Stomach (tissue), 4 donors: Measurements from ENCODE around the gene SNX27.

ENCODE experiments used
- CTCF ChIP-seq, 7 experiments: fragments of 450-650 bp in 4 of 7; fragments of 200-600 bp in 3 of 7; sonication (generic) in 3 of 7; IDR thresholded peaks; one replicate each; pipeline ENCODE4 v1.5.1; 2016 to 2019; ENCODE audit warnings: antibody characterized with exemption in 7 of 7, control low read depth in 2 of 7, mild to moderate bottlenecking in 1 of 7
- EP300 ChIP-seq: sonication (generic); formaldehyde crosslinking; IDR thresholded peaks from one replicate; pipeline ENCODE4 v1.6.1; 2017; ENCODE audit warnings: antibody characterized with exemption
- POLR2A ChIP-seq, 4 donors: fragments of 450-650 bp; IDR thresholded peaks; one replicate each; pipeline ENCODE4 v1.6.1; 2016; ENCODE audit warnings: antibody characterized with exemption in 4 of 4, control low read depth in 2 of 4, mild to moderate bottlenecking in 1 of 4, moderate library complexity in 1 of 4
- POLR2AphosphoS5 ChIP-seq, 3 donors: sonication (generic); formaldehyde crosslinking; IDR thresholded peaks; one replicate each; pipeline ENCODE4 v1.6.1; 2016; ENCODE audit warnings: antibody characterized with exemption in 3 of 3

GRCh38 chr1:151606384-151606783 is 5.5 kb upstream of the SNX27 start:
- TF ChIP-seq EP300 (no peak), CTCF (IDR thresholded peaks at IDR 0.05) (no peak), POLR2A (IDR thresholded peaks at IDR 0.05) (no peak), POLR2AphosphoS5 (IDR thresholded peaks at IDR 0.05) (peak in 2 of 3 donors; percentile 12 to 15)
